ENCODE results near the gene GLDC. TPM values are rescaled to one million over a fixed set of nuclear protein-coding genes. Genes with fewer than 3 reads are reported as not detected.

Gene GLDC
- total and polyA plus RNA-seq, 4 donors, result 0.10 to 1.5 (median 0.74) TPM

DNA sequence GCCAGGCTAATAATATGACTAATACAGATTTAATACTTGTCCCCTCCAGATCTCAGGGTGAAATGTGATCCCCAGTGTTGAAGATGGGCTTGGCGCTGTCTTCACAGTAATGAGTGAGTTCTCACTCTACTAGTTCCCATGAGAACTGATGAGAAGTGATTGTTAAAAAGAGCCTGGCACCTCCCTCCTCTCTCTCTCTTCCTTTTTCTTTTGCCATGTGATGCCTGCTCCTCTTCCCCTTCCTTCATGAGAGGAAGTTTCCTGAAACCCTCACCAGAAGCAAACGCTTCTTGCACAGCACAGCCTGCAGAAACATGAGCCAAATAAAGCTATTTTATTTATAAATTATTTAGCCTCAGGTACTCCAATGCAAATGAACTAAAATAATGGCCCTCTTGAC, 55.2 kb downstream of the GLDC start:
- Histone ChIP-seq H3K9me3 (ENCODE audit: control insufficient read depth in 4 of 4, insufficient read depth in 3 of 4, low read length in 3 of 4) (no peaks in the 10 kb centered on the region), H3K36me3 (ENCODE audit: control insufficient read depth in 4 of 4, insufficient read depth in 4 of 4, low read length in 4 of 4) (no peaks in the 10 kb centered on the region), H3K27me3 (ENCODE audit: control insufficient read depth in 3 of 3, insufficient read depth in 3 of 3, low read length in 2 of 3) (no peaks in the 10 kb centered on the region), H3K4me3 (no peak overlapping the region), H3K9ac (ENCODE audit: insufficient read depth in 1 of 2, low read length in 2 of 2) (no peak overlapping the region), H3K27ac (ENCODE audit: low read depth in 1 of 2, low read length in 1 of 2) (no peak overlapping the region), H3K4me1 (ENCODE audit: control insufficient read depth in 5 of 5, insufficient read depth in 5 of 5, low read length in 5 of 5) (no peaks in the 10 kb centered on the region)
- WGBS, 2 donors, result 49 to 56% methylated on average over 2 of the region's 2 CpGs
- ATAC-seq (ENCODE audit: insufficient read depth, low FRiP score) (no peak), DNase-seq (no peak)
- TF ChIP-seq, protein P1, sequence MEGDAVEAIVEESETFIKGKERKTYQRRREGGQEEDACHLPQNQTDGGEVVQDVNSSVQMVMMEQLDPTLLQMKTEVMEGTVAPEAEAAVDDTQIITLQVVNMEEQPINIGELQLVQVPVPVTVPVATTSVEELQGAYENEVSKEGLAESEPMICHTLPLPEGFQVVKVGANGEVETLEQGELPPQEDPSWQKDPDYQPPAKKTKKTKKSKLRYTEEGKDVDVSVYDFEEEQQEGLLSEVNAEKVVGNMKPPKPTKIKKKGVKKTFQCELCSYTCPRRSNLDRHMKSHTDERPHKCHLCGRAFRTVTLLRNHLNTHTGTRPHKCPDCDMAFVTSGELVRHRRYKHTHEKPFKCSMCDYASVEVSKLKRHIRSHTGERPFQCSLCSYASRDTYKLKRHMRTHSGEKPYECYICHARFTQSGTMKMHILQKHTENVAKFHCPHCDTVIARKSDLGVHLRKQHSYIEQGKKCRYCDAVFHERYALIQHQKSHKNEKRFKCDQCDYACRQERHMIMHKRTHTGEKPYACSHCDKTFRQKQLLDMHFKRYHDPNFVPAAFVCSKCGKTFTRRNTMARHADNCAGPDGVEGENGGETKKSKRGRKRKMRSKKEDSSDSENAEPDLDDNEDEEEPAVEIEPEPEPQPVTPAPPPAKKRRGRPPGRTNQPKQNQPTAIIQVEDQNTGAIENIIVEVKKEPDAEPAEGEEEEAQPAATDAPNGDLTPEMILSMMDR (IDR thresholded peaks at IDR 0.05; ENCODE audit: control extremely low read depth, extremely low read depth), result no peak

DNA sequence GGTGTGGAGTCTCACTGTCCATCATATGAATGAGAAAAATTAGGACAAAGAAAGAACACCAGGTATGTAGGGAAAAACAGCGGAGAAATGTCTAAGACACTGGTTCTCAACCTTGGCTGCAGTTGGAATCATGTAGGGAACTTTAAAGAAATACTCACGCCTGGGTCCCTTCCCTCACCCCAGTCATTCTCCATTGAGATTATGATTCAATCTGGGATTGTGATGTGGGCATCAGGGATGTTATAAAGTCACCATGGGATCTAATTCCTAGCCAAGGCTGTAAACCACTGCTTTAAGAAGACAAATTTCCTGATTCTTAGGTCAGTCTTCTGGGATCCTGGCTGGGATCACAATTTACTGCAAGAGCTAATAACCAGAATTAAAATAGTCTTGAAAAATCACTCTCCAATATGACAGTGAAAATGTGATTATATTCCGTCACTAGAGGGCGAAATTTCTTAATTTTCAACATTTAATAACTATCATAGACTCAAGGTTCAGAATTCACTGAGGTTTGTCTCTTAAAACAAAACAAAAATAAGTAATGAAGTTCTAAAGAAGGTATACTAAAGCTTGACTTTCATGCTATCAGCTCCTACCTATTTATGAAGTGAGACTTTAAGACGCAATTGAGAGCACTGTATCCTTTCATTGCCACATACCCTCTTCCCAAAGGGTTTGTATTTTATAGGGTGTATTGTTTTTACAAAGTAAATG, 60.5 kb downstream of the GLDC start:
- WGBS, 2 donors, result 57 to 60% methylated on average over 5 of the region's 5 CpGs
- no peak overlapping the region for H3K9ac ChIP-seq (ENCODE audit: insufficient read depth in 1 of 2, low read length in 2 of 2)
- DNase-seq, result peak in 2 of 3 donors; percentile 39 to 60
- no peaks in the 10 kb centered on the region for H3K36me3 ChIP-seq (ENCODE audit: control insufficient read depth in 4 of 4, insufficient read depth in 4 of 4, low read length in 4 of 4)
- no peak for ATAC-seq (ENCODE audit: insufficient read depth, low FRiP score)
- TF ChIP-seq, protein P1 (IDR thresholded peaks at IDR 0.05; ENCODE audit: control extremely low read depth, extremely low read depth), result peak; percentile 26
- no peaks in the 10 kb centered on the region for H3K4me1 ChIP-seq (ENCODE audit: control insufficient read depth in 5 of 5, insufficient read depth in 5 of 5, low read length in 5 of 5)
- H3K4me3 ChIP-seq, result no peak overlapping the region
- no peaks in the 10 kb centered on the region for H3K27me3 ChIP-seq (ENCODE audit: control insufficient read depth in 3 of 3, insufficient read depth in 3 of 3, low read length in 2 of 3)
- no peaks in the 10 kb centered on the region for H3K9me3 ChIP-seq (ENCODE audit: control insufficient read depth in 4 of 4, insufficient read depth in 3 of 4, low read length in 3 of 4)
- H3K27ac ChIP-seq (ENCODE audit: low read depth in 1 of 2, low read length in 1 of 2), result no peak overlapping the region

DNA sequence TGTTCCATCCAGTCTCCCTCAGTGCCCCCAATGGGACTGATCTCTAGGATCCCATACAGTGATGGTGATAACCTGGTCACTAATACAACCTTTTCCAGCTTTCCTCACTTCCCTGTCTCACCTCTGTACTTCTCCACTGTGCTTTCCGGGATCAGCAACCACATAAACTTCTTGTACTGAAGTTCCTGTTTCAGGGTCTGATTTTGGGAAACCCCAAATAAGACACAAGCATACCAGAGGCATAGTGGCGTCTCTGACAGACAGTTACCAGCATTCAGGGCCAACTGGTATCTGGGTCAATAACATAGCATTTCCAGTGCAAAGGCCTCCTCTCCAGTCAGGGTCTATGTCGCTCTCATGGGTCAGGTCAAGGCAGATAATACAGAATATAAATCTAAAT, 64.3 kb downstream of the GLDC start:
- ATAC-seq (ENCODE audit: insufficient read depth, low FRiP score) (no peak), DNase-seq (no peak)
- no peaks in the 10 kb centered on the region for H3K36me3 ChIP-seq (ENCODE audit: control insufficient read depth in 4 of 4, insufficient read depth in 4 of 4, low read length in 4 of 4)
- no peaks in the 10 kb centered on the region for H3K27me3 ChIP-seq (ENCODE audit: control insufficient read depth in 3 of 3, insufficient read depth in 3 of 3, low read length in 2 of 3)
- TF ChIP-seq, protein P1 (IDR thresholded peaks at IDR 0.05; ENCODE audit: control extremely low read depth, extremely low read depth), result no peak
- no peak overlapping the region for H3K9ac ChIP-seq (ENCODE audit: insufficient read depth in 1 of 2, low read length in 2 of 2)
- no peak overlapping the region for H3K27ac ChIP-seq (ENCODE audit: low read depth in 1 of 2, low read length in 1 of 2)
- no peaks in the 10 kb centered on the region for H3K9me3 ChIP-seq (ENCODE audit: control insufficient read depth in 4 of 4, insufficient read depth in 3 of 4, low read length in 3 of 4)
- no peak overlapping the region for H3K4me3 ChIP-seq
- no peaks in the 10 kb centered on the region for H3K4me1 ChIP-seq (ENCODE audit: control insufficient read depth in 5 of 5, insufficient read depth in 5 of 5, low read length in 5 of 5)
- WGBS, 2 donors, result 72 to 80% methylated on average over 3 of the region's 3 CpGs

DNA sequence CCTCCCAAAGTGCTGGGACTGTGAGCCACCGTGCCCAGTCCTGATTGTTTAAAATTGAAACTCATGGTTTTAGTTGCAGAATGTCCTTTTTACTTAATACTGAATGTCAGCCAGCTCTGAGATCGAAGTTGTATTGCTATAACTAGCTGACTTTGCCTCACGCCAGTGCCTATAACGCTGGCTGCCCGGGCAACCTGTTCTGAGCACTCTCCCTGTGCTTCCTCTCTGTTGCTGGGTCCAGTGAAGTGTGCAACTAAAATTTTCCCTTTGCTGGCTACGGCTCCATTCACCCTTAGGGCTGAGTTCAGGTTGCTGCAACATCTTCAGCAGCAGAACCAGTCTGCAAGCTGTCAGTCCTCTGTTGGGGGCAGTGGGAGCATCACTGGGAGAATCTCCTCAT, 65.9 kb downstream of the GLDC start:
- H3K27me3 ChIP-seq (ENCODE audit: control insufficient read depth in 3 of 3, insufficient read depth in 3 of 3, low read length in 2 of 3), result no peaks in the 10 kb centered on the region
- H3K27ac ChIP-seq (ENCODE audit: low read depth in 1 of 2, low read length in 1 of 2), result no peak overlapping the region
- ATAC-seq (ENCODE audit: insufficient read depth, low FRiP score) (no peak), DNase-seq (no peak)
- H3K9me3 ChIP-seq (ENCODE audit: control insufficient read depth in 4 of 4, insufficient read depth in 3 of 4, low read length in 3 of 4), result no peaks in the 10 kb centered on the region
- H3K4me3 ChIP-seq, result no peak overlapping the region
- 89 to 94% methylated on average over 6 of the region's 6 CpGs for WGBS, 2 donors
- H3K36me3 ChIP-seq (ENCODE audit: control insufficient read depth in 4 of 4, insufficient read depth in 4 of 4, low read length in 4 of 4), result no peaks in the 10 kb centered on the region
- no peaks in the 10 kb centered on the region for H3K4me1 ChIP-seq (ENCODE audit: control insufficient read depth in 5 of 5, insufficient read depth in 5 of 5, low read length in 5 of 5)
- no peak overlapping the region for H3K9ac ChIP-seq (ENCODE audit: insufficient read depth in 1 of 2, low read length in 2 of 2)
- TF ChIP-seq, protein P1 (IDR thresholded peaks at IDR 0.05; ENCODE audit: control extremely low read depth, extremely low read depth), result no peak
